Thyroid gland (tissue), 4 donors: ENCODE data around the gene CLDN25. TPM values are rescaled to one million over a fixed set of nuclear protein-coding genes. Genes with fewer than 3 reads are reported as not detected.

ENCODE experiments used
- DNase-seq, 2 donors: peaks; one replicate each; pipeline ENCODE4 v3.0.0-alpha.2; 2019
- H3K27ac ChIP-seq, 3 donors: fragments of 200-600 bp; sonication (generic); 1 replicate in 2 of 3; 2 replicates in 1 of 3; pipeline ENCODE4 v1.5.1; 2016 to 2019; ENCODE audit warnings: mild to moderate bottlenecking in 1 of 3, moderate library complexity in 1 of 3
- H3K27me3 ChIP-seq: fragments of 200-600 bp; sonication (generic); one replicate; pipeline ENCODE4 v1.5.1; 2019
- H3K36me3 ChIP-seq, 2 donors: fragments of 200-600 bp; sonication (generic); one replicate each; pipeline ENCODE4 v1.5.1; 2016 to 2019
- H3K4me1 ChIP-seq, 2 donors: fragments of 200-600 bp; sonication (generic); one replicate each; pipeline ENCODE4 v1.5.1; 2017 to 2019
- H3K4me3 ChIP-seq, 3 donors: fragments of 200-600 bp; sonication (generic); replicated peaks in 1 of 3; 1 replicate in 2 of 3; 2 replicates in 1 of 3; pipeline ENCODE4 v1.5.1; 2016; ENCODE audit warnings: mild to moderate bottlenecking in 1 of 3
- H3K9me3 ChIP-seq: fragments of 200-600 bp; sonication (generic); one replicate; pipeline ENCODE4 v1.5.1; 2017
- CTCF ChIP-seq, 6 experiments: fragments of 200-600 bp in 3 of 6; fragments of 450-650 bp in 3 of 6; sonication (generic) in 3 of 6; IDR thresholded peaks; one replicate each; pipeline ENCODE4 v1.5.1; 2016 to 2019; ENCODE audit warnings: antibody characterized with exemption in 6 of 6, mild to moderate bottlenecking in 2 of 6, inconsistent platforms in 1 of 6, moderate library complexity in 1 of 6
- POLR2A ChIP-seq, 2 donors: fragments of 450-650 bp; IDR thresholded peaks; one replicate each; pipeline ENCODE4 v1.6.1; 2017; ENCODE audit warnings: antibody characterized with exemption in 2 of 2, mild to moderate bottlenecking in 2 of 2, moderate library complexity in 1 of 2
- WGBS, 2 donors: methylation state at CpG; one replicate each; pipeline ENCODE4 v1.1.5; 2017; 5-methylcytosine and 5-hydroxymethylcytosine counted together
- intact Hi-C: fragments of 100-400 bp; cut with DNase I; formaldehyde crosslinking; loops from one replicate; pipeline ENCODE4 v1.15.1; 2023
- total RNA-seq, 4 donors: library from RNA; depleted of rRNA; stranded (reverse); fragments of >200 nt; gene quantifications; one replicate each; pipeline ENCODE4 v1.2.3, GENCODE V29; 2016

CLDN25 gene
- total RNA-seq, 4 donors from 2014 or later: not detected

DNA sequence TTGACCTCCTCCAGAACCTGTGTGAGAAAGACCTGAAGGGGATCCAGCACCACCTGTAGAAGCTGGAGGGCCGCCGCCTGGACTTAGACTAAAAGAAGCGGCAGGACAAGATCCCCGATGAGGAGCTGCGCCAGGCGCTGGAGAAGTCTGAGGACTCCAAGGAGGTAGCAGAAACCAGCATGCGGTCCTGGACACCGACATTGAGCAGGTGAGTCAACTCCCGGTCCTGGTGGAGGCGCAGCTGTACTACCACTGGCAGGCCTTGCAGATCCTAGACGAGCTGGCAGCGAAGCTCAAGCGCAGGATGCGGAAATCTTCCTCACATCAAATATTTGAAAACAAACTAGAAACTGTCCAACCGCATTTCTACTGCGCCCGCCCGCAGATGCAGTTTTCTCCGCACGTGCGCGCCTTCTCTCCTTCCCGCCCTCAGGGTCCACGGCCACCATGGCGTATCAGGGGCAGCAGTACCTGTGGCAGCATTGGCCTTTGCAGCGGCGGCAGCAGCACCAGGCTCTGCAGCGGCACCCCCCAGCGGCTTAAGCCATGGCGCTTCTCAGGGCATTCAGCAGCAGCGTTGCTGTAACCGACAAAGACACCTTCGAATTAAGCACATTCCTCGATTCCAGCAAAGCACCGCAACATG is 10.2 kb downstream of the CLDN25 start:
- Histone ChIP-seq H3K4me3 (no peak overlapping the region), H3K27me3 (no peaks in the 10 kb centered on the region), H3K4me1 (no peaks in the 10 kb centered on the region), H3K36me3 (no peaks in the 10 kb centered on the region), H3K27ac (no peak overlapping the region), H3K9me3 (no peaks in the 10 kb centered on the region)
- intact Hi-C loops: no loop called here
- TF ChIP-seq CTCF (IDR thresholded peaks at IDR 0.05): no peak
- TF ChIP-seq POLR2A (IDR thresholded peaks at IDR 0.05): no peak
- DNase-seq: no peak
- WGBS, 2 donors: 79 to 83% methylated on average over 32 to 34 of the region's 35 CpGs

DNA sequence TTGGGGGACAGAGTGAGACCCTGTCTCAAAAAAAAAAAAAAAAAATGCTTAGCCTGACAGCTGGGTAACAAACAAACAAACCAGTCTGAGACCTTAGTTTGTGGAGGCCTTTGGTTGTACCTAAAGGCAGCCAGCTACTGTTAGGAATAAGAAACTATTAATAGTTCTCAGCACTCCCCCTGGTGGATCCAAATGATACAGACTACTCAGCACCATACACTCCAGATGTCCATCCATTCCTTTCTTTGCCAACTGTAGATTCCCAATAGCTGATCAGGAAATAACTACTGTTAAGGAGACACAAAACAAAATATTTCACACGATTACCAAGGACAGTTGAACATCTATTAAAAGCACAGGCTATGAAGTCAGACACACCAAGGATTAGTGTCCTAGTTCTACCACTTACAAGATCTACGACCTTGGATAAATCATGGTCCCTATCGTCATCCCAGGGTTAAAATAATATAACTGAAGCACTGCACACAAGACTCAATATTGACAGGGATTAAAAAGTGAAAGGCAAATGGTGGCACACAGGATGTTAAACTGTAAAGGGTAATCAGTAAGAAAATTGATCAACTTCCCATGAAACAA is 17.2 kb downstream of the CLDN25 start:
- no peaks in the 10 kb centered on the region for H3K9me3 ChIP-seq
- intact Hi-C loops: no loop called here
- WGBS, 2 donors: 76 to 78% methylated on average over 3 of the region's 3 CpGs
- TF ChIP-seq POLR2A (IDR thresholded peaks at IDR 0.05) (no peak), CTCF (IDR thresholded peaks at IDR 0.05) (peak in 4 of 6 experiments; percentile 32 to 66 (median 42))
- peak in 1 of 2 donors; percentile 8 for DNase-seq
- H3K27ac ChIP-seq: no peak overlapping the region
- peaks cover 0 to 20% of the 10 kb centered on the region in 2 donors for H3K36me3 ChIP-seq
- no peaks in the 10 kb centered on the region for H3K27me3 ChIP-seq
- no peak overlapping the region for H3K4me3 ChIP-seq
- no peaks in the 10 kb centered on the region for H3K4me1 ChIP-seq

- no peak for DNase-seq
- no peak for TF ChIP-seq CTCF (IDR thresholded peaks at IDR 0.05)
- no peak for TF ChIP-seq POLR2A (IDR thresholded peaks at IDR 0.05)
- no peak overlapping the region for H3K27ac ChIP-seq
- H3K9me3 ChIP-seq: no peaks in the 10 kb centered on the region
- H3K4me3 ChIP-seq: no peak overlapping the region
- H3K4me1 ChIP-seq: no peaks in the 10 kb centered on the region
- H3K36me3 ChIP-seq: peaks cover 17 to 26% of the 10 kb centered on the region in 2 donors
- H3K27me3 ChIP-seq: no peaks in the 10 kb centered on the region
- intact Hi-C loops: no loop called here
Measured at GRCh38 chr11:113802621-113803020, 23.0 kb downstream of the CLDN25 start.

DNA sequence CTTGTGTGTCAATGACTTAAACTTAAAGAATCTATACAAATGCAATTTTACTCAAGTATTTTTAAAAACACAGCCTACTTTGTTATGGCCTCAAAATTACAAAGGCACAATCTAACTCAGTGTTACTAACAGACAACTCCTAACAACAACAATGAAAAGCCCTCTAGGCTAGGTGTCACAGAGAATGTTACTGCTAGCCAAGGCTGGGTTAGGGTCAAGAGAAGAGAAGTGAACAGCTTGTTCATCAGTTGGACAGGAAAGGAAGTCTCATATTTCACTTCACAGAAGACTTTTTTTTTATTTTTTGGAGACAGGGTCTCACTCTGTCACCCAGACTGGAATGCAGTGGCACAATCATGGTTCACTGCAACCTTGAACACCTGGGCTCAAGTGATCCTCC is 26.0 kb downstream of the CLDN25 start:
- Histone ChIP-seq H3K4me3 (no peak overlapping the region), H3K27me3 (no peaks in the 10 kb centered on the region), H3K9me3 (no peaks in the 10 kb centered on the region), H3K27ac (no peak overlapping the region), H3K4me1 (no peaks in the 10 kb centered on the region), H3K36me3 (peaks cover 27 to 34% of the 10 kb centered on the region in 2 donors)
- DNase-seq: no peak
- intact Hi-C loops: no loop called here
- TF ChIP-seq POLR2A (IDR thresholded peaks at IDR 0.05) (no peak), CTCF (IDR thresholded peaks at IDR 0.05) (no peak)

GRCh38 chr11:113806406-113806805 is 26.8 kb downstream of the CLDN25 start:
- peaks cover 20 to 34% of the 10 kb centered on the region in 2 donors for H3K36me3 ChIP-seq
- 94% methylated on average over 2 of the region's 2 CpGs for WGBS, 2 donors
- H3K9me3 ChIP-seq: no peaks in the 10 kb centered on the region
- no peak for TF ChIP-seq POLR2A (IDR thresholded peaks at IDR 0.05)
- TF ChIP-seq CTCF (IDR thresholded peaks at IDR 0.05): peak in 1 of 6 experiments; percentile 27
- no peaks in the 10 kb centered on the region for H3K4me1 ChIP-seq
- no peaks in the 10 kb centered on the region for H3K27me3 ChIP-seq
- intact Hi-C loops: no loop called here
- no peak overlapping the region for H3K4me3 ChIP-seq
- DNase-seq: peak; percentile 2 to 8
- H3K27ac ChIP-seq: no peak overlapping the region
